ENCODE measurements around the gene KLK15. TPM values are rescaled to one million over a fixed set of nuclear protein-coding genes. Genes with fewer than 3 reads are reported as not detected.

Gene KLK15
- total and polyA plus RNA-seq, 2 of the 8 experiments (the other 6 are each of a cell fraction or from before 2014, with no cell fraction given), result not detected

GRCh38 chr19:50804420-50805272, 28.7 kb downstream of the KLK15 start (continued):
- TF ChIP-seq ATF2 (IDR thresholded peaks at IDR 0.05; ENCODE audit: low read length) (peak; percentile 23; the same call in 1 of the 2 replicates), BACH1 (IDR thresholded peaks at IDR 0.05; ENCODE audit: low read length) (no peak), CTCF (IDR thresholded peaks at IDR 0.05; ENCODE audit: control extremely low read depth in 1 of 3, insufficient read depth in 1 of 3, low read depth in 1 of 3, low read length in 3 of 3) (no peak), CHD7 (IDR thresholded peaks at IDR 0.05; ENCODE audit: insufficient replicate concordance, low read length) (no peak)

Measured in H1 (cell line).